ENCODE measurements around the gene HNRNPM.
A peak's percentile ranks its signal among the peaks of the same experiment; 100 is the strongest.

Gene HNRNPM

DNA sequence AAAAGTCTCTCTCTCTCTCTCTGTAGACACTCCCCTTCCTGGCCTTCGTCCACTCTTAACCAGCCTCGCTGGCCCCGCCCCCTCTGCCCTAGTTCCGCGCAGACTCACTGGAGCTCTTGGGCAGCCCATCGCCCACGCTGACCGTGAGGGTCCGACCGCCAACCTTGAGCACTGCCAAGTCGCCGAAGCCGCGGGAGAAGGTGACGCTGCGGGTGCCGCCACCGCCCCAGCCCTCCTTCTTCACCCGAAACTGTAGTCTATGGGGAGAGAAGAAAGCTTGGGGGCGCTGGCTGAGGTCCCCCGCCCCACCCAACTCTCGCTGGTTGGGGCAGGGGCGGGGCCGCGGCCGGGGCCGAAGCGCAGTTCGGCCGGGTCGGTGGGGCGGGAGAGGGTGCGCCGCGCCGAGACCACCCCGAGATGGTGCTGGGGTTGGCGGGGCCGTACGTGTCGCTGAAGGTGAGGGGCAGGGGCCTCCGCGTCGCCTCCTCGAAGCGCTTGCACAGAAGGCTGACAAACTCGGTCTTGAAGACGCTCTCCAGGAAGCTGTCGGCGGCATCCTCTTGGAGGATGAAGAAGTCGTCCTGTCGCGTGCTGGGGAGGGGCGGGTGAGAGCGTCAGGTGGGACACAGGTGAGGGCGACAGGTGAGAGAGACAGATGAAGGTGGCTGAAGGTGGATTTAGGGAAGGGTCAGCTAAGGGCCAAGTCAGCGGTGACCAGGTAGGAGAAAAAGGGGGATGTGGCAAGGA is 81.7 kb downstream of the HNRNPM start:
- peak; percentile 79 for ATAC-seq
- TF ChIP-seq, protein P1, sequence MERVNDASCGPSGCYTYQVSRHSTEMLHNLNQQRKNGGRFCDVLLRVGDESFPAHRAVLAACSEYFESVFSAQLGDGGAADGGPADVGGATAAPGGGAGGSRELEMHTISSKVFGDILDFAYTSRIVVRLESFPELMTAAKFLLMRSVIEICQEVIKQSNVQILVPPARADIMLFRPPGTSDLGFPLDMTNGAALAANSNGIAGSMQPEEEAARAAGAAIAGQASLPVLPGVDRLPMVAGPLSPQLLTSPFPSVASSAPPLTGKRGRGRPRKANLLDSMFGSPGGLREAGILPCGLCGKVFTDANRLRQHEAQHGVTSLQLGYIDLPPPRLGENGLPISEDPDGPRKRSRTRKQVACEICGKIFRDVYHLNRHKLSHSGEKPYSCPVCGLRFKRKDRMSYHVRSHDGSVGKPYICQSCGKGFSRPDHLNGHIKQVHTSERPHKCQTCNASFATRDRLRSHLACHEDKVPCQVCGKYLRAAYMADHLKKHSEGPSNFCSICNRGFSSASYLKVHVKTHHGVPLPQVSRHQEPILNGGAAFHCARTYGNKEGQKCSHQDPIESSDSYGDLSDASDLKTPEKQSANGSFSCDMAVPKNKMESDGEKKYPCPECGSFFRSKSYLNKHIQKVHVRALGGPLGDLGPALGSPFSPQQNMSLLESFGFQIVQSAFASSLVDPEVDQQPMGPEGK (CRISPR knock-in tag; IDR thresholded peaks at IDR 0.05; ENCODE audit: borderline replicate concordance) = no peak

DNA sequence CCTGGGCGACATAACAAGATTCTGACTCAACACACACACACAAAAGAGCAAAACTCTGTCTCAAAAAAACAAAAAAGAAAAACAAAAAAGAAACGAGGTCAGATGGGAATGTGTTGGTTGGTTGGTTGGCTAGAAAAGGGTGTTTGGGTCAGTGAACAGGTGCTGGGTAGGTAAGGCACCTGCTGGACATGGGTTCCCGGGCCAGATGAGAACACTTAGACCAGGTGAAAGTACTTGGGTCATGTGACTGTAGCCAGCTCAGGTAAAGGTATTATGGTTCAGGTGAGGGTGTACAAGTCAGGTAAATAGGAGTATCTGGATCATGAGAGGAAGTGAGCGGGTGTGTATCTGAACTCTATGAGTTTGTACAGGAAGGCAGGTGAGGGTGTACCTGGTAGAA is 83.7 kb downstream of the HNRNPM start:
- no peak for ATAC-seq
- TF ChIP-seq CSDC2 (CRISPR knock-in tag; IDR thresholded peaks at IDR 0.05) (no peak), SNAI2 (CRISPR knock-in tag; IDR thresholded peaks at IDR 0.05) (no peak), TCF4 (CRISPR knock-in tag; IDR thresholded peaks at IDR 0.05; ENCODE audit: borderline replicate concordance) (no peak), ZC3H10 (CRISPR knock-in tag; IDR thresholded peaks at IDR 0.05) (no peak), GLIS3 (CRISPR knock-in tag; IDR thresholded peaks at IDR 0.05) (no peak), ZNF565 (CRISPR knock-in tag; conservative IDR thresholded peaks at IDR 0.05; ENCODE audit: low read depth) (no peak), ZNF70 (CRISPR knock-in tag; IDR thresholded peaks at IDR 0.05) (no peak), TOX (CRISPR knock-in tag; IDR thresholded peaks at IDR 0.05; ENCODE audit: borderline replicate concordance) (no peak)
- TF ChIP-seq, protein P2, sequence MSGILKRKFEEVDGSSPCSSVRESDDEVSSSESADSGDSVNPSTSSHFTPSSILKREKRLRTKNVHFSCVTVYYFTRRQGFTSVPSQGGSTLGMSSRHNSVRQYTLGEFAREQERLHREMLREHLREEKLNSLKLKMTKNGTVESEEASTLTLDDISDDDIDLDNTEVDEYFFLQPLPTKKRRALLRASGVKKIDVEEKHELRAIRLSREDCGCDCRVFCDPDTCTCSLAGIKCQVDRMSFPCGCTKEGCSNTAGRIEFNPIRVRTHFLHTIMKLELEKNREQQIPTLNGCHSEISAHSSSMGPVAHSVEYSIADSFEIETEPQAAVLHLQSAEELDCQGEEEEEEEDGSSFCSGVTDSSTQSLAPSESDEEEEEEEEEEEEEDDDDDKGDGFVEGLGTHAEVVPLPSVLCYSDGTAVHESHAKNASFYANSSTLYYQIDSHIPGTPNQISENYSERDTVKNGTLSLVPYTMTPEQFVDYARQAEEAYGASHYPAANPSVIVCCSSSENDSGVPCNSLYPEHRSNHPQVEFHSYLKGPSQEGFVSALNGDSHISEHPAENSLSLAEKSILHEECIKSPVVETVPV (CRISPR knock-in tag; IDR thresholded peaks at IDR 0.05) = no peak
- TF ChIP-seq, protein P1 (CRISPR knock-in tag; IDR thresholded peaks at IDR 0.05; ENCODE audit: borderline replicate concordance) = no peak

DNA sequence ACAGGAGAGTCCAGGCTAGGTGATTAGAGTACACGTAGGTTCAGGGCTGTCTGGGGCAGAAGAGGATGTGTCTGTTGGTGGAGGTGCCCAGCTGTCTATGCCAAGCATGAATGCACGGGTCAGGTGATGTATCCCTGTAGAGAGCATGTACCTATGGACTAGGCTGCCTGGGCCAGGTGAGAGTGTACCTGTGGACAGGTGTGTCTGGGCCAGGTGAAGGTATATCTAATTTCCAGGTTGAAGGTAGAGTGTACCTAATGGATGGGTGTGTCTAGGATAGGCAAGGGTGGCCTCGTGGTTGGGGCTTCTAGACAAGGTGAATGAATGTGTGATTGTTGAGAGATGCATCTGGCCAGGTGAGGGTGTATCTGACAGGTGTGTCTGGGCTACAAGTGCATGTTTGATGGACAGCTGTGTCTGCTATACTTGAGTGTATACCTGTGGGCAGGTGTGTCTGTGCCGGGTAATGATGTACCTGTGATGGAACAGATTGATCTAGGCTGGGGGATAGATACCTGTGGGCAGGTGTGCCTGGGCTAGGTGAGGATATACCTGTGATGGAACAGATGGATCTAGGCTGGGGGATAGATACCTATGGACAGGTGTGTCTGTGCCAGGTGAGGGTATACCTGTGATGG is 84.7 kb downstream of the HNRNPM start:
- no peak for ATAC-seq
- TF ChIP-seq RARB (CRISPR knock-in tag; IDR thresholded peaks at IDR 0.05) (no peak), ARNTL (CRISPR knock-in tag; IDR thresholded peaks at IDR 0.05; ENCODE audit: borderline replicate concordance, low read depth) (no peak), SNAI2 (CRISPR knock-in tag; IDR thresholded peaks at IDR 0.05) (no peak), PPARA (CRISPR knock-in tag; IDR thresholded peaks at IDR 0.05; ENCODE audit: borderline replicate concordance) (no peak), ESRRG (CRISPR knock-in tag; IDR thresholded peaks at IDR 0.05) (no peak), ZNF565 (CRISPR knock-in tag; conservative IDR thresholded peaks at IDR 0.05; ENCODE audit: low read depth) (no peak), ZFP30 (CRISPR knock-in tag; IDR thresholded peaks at IDR 0.05) (no peak), ISL1 (CRISPR knock-in tag; IDR thresholded peaks at IDR 0.05) (no peak), GLIS3 (CRISPR knock-in tag; IDR thresholded peaks at IDR 0.05) (no peak), TCF4 (CRISPR knock-in tag; IDR thresholded peaks at IDR 0.05; ENCODE audit: borderline replicate concordance) (no peak), CSDC2 (CRISPR knock-in tag; IDR thresholded peaks at IDR 0.05) (no peak), TOX (CRISPR knock-in tag; IDR thresholded peaks at IDR 0.05; ENCODE audit: borderline replicate concordance) (no peak), ZNF70 (CRISPR knock-in tag; IDR thresholded peaks at IDR 0.05) (no peak), ZC3H10 (CRISPR knock-in tag; IDR thresholded peaks at IDR 0.05) (no peak), OSR1 (CRISPR knock-in tag; IDR thresholded peaks at IDR 0.05) (no peak)
- TF ChIP-seq, protein P3, sequence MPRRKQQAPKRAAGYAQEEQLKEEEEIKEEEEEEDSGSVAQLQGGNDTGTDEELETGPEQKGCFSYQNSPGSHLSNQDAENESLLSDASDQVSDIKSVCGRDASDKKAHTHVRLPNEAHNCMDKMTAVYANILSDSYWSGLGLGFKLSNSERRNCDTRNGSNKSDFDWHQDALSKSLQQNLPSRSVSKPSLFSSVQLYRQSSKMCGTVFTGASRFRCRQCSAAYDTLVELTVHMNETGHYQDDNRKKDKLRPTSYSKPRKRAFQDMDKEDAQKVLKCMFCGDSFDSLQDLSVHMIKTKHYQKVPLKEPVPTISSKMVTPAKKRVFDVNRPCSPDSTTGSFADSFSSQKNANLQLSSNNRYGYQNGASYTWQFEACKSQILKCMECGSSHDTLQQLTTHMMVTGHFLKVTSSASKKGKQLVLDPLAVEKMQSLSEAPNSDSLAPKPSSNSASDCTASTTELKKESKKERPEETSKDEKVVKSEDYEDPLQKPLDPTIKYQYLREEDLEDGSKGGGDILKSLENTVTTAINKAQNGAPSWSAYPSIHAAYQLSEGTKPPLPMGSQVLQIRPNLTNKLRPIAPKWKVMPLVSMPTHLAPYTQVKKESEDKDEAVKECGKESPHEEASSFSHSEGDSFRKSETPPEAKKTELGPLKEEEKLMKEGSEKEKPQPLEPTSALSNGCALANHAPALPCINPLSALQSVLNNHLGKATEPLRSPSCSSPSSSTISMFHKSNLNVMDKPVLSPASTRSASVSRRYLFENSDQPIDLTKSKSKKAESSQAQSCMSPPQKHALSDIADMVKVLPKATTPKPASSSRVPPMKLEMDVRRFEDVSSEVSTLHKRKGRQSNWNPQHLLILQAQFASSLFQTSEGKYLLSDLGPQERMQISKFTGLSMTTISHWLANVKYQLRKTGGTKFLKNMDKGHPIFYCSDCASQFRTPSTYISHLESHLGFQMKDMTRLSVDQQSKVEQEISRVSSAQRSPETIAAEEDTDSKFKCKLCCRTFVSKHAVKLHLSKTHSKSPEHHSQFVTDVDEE (CRISPR knock-in tag; IDR thresholded peaks at IDR 0.05) = no peak
- TF ChIP-seq, protein P2 (CRISPR knock-in tag; IDR thresholded peaks at IDR 0.05) = no peak
- TF ChIP-seq, protein P4, sequence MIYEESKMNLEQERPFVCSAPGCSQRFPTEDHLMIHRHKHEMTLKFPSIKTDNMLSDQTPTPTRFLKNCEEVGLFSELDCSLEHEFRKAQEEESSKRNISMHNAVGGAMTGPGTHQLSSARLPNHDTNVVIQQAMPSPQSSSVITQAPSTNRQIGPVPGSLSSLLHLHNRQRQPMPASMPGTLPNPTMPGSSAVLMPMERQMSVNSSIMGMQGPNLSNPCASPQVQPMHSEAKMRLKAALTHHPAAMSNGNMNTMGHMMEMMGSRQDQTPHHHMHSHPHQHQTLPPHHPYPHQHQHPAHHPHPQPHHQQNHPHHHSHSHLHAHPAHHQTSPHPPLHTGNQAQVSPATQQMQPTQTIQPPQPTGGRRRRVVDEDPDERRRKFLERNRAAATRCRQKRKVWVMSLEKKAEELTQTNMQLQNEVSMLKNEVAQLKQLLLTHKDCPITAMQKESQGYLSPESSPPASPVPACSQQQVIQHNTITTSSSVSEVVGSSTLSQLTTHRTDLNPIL (CRISPR knock-in tag; IDR thresholded peaks at IDR 0.05; ENCODE audit: low read depth) = no peak
- TF ChIP-seq, protein P1 (CRISPR knock-in tag; IDR thresholded peaks at IDR 0.05; ENCODE audit: borderline replicate concordance) = no peak

Measured in SK-N-SH treated with all-trans-retinoic acid at 6 μM for 48 hours (cell line).